ENCODE results near the gene TNS4. TPM values are rescaled to one million over a fixed set of nuclear protein-coding genes. Genes with fewer than 3 reads are reported as not detected.
A peak's percentile ranks its signal among the peaks of the same experiment; 100 is the strongest.

Gene TNS4
- total RNA-seq, 1 experiment from 2014 or later, result 0.21 TPM

DNA sequence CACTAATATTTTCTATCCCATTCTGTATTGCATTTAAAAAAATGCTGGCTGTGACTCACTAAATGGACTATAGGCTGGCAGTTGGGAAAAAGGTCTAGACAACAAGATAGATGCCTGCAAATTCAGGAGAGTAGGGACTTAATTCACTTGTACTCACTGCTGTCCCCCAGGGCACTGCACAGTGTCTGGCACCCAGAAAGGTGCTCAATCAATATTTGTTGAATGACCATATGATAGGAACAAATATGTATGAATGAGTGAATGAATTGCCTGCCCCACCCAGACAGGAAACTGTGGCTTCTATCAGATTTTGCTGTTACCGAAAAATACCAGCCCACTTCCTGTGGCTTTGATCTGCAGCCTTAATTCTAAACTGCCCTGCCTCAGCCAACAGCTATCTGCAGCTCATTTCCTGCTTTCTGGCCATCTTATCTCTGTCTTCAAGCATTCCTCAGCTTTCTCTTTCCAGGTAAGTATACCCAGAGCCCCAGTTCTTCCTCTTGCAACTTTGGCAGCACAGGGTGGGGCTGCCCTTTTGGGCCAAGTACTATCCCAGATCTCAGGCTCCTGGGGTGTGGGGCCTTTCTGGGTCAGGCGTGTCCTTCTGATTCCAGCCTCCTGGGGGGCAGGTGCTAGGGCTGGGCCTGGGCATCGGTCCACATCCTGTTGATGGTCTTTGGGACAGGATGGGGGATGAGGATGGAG, 15.3 kb upstream of the TNS4 start:
- H3K36me3 Mint-ChIP-seq (ENCODE audit: insufficient read depth, unreplicated experiment), result peaks cover 14% of the 10 kb centered on the region
- peak overlapping the region; percentile 1 for H3K27ac Mint-ChIP-seq (ENCODE audit: unreplicated experiment)
- peaks cover 3% of the 10 kb centered on the region for H3K9me3 Mint-ChIP-seq (ENCODE audit: low read depth, unreplicated experiment)
- TF ChIP-seq, protein P1, sequence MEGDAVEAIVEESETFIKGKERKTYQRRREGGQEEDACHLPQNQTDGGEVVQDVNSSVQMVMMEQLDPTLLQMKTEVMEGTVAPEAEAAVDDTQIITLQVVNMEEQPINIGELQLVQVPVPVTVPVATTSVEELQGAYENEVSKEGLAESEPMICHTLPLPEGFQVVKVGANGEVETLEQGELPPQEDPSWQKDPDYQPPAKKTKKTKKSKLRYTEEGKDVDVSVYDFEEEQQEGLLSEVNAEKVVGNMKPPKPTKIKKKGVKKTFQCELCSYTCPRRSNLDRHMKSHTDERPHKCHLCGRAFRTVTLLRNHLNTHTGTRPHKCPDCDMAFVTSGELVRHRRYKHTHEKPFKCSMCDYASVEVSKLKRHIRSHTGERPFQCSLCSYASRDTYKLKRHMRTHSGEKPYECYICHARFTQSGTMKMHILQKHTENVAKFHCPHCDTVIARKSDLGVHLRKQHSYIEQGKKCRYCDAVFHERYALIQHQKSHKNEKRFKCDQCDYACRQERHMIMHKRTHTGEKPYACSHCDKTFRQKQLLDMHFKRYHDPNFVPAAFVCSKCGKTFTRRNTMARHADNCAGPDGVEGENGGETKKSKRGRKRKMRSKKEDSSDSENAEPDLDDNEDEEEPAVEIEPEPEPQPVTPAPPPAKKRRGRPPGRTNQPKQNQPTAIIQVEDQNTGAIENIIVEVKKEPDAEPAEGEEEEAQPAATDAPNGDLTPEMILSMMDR (IDR thresholded peaks at IDR 0.05; ENCODE audit: unreplicated experiment), result no peak
- intact Hi-C loops (cut with micrococcal nuclease; ENCODE audit: unreplicated experiment), result loop anchor here (1.0 to 2.0 kb wide), 2 partner anchors 44 to 68 kb away; no protein-coding TSS in a partner anchor
- peak; percentile 94 for DNase-seq
- H3K4me1 Mint-ChIP-seq (ENCODE audit: low read depth, unreplicated experiment), result peaks cover 65% of the 10 kb centered on the region
- peaks cover 26% of the 10 kb centered on the region for H3K27me3 Mint-ChIP-seq (ENCODE audit: unreplicated experiment)
- CTCF ChIA-PET, result interaction anchor here (0.5 to 68.2 kb wide), 27 partner anchors 10 to 1069 kb away, joined by 3 to 4142 read pairs (median 5); partner anchors contain the start of genes CCR7, IGFBP4, IKZF3 and PGAP3
- no peak overlapping the region for H3K4me3 Mint-ChIP-seq (ENCODE audit: low read depth, unreplicated experiment)
- BruUV-seq (replicated peaks), result no TSS peak

DNA sequence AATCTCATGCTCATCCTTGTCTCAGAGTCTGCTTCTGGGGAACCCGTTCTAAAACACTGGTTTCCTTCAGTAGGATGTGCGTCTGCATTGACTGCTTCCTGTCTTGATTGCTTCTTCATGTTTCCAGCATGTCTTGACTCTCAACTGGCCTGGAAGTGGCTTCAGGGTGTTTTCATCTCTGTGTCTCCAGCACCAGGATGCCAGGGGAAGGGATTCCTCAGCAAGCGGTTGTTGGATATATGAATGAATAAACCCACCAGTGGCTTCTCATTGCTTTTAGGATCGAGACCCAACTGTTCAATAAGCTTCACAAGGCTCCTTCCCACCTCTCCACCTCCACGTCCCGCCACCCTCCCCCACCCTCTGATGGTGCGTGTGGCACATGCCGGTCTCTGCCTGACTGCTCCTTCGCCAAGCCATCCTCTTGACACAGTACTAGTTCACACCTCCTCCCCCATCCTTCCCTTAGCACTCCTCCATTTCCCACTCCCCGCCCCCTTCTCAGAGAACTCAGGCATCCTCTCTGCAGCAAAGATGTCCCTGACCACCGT, 14.1 kb upstream of the TNS4 start:
- Mint-ChIP-seq H3K36me3 (ENCODE audit: insufficient read depth, unreplicated experiment) (peaks cover 14% of the 10 kb centered on the region), H3K9me3 (ENCODE audit: low read depth, unreplicated experiment) (peaks cover 3% of the 10 kb centered on the region), H3K27ac (ENCODE audit: unreplicated experiment) (no peak overlapping the region), H3K4me1 (ENCODE audit: low read depth, unreplicated experiment) (peaks cover 76% of the 10 kb centered on the region), H3K4me3 (ENCODE audit: low read depth, unreplicated experiment) (no peak overlapping the region), H3K27me3 (ENCODE audit: unreplicated experiment) (peaks cover 35% of the 10 kb centered on the region)
- CTCF ChIA-PET, result interaction anchor here (0.6 to 68.2 kb wide), 5 partner anchors 15 to 631 kb away, joined by 3 to 4142 read pairs (median 3); partner anchors contain the start of genes IGFBP4 and TNS4
- intact Hi-C loops (cut with micrococcal nuclease; ENCODE audit: unreplicated experiment), result loop anchor here (1.0 to 2.0 kb wide), 2 partner anchors 45 to 67 kb away; no protein-coding TSS in a partner anchor
- no TSS peak for BruUV-seq (replicated peaks)
- TF ChIP-seq, protein P1 (IDR thresholded peaks at IDR 0.05; ENCODE audit: unreplicated experiment), result no peak
- no peak for DNase-seq

DNA sequence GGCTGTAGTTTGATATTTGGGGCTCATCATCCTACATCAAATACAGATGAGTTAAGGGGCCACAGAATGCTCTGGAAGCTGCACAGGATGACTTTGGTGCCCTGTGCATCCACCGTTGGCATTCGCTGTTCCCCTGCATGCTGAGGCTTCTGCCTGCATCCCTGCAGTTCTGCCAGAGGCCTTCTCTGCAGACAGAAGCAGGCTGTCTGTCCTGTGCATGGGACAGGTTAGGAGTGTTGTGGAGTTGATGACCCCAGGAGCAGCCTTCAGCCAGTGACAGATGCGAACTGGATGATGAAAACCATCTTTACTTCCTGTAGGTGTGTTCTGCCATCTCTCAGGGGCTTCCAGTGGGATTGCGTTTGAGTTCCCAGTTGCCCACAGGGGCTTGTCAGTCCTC, 13.6 kb upstream of the TNS4 start:
- no TSS peak for BruUV-seq (replicated peaks)
- intact Hi-C loops (cut with micrococcal nuclease; ENCODE audit: unreplicated experiment), result no loop called here
- TF ChIP-seq, protein P1 (IDR thresholded peaks at IDR 0.05; ENCODE audit: unreplicated experiment), result no peak
- no peak overlapping the region for H3K4me3 Mint-ChIP-seq (ENCODE audit: low read depth, unreplicated experiment)
- CTCF ChIA-PET, result interaction anchor here (0.6 to 68.2 kb wide), 7 partner anchors 9 to 90 kb away, joined by 3 to 4142 read pairs (median 3); partner anchors contain the start of genes IGFBP4 and TNS4
- peaks cover 80% of the 10 kb centered on the region for H3K4me1 Mint-ChIP-seq (ENCODE audit: low read depth, unreplicated experiment)
- peaks cover 3% of the 10 kb centered on the region for H3K9me3 Mint-ChIP-seq (ENCODE audit: low read depth, unreplicated experiment)
- no peak overlapping the region for H3K27ac Mint-ChIP-seq (ENCODE audit: unreplicated experiment)
- DNase-seq, result no peak
- peaks cover 14% of the 10 kb centered on the region for H3K36me3 Mint-ChIP-seq (ENCODE audit: insufficient read depth, unreplicated experiment)
- peaks cover 35% of the 10 kb centered on the region for H3K27me3 Mint-ChIP-seq (ENCODE audit: unreplicated experiment)

DNA sequence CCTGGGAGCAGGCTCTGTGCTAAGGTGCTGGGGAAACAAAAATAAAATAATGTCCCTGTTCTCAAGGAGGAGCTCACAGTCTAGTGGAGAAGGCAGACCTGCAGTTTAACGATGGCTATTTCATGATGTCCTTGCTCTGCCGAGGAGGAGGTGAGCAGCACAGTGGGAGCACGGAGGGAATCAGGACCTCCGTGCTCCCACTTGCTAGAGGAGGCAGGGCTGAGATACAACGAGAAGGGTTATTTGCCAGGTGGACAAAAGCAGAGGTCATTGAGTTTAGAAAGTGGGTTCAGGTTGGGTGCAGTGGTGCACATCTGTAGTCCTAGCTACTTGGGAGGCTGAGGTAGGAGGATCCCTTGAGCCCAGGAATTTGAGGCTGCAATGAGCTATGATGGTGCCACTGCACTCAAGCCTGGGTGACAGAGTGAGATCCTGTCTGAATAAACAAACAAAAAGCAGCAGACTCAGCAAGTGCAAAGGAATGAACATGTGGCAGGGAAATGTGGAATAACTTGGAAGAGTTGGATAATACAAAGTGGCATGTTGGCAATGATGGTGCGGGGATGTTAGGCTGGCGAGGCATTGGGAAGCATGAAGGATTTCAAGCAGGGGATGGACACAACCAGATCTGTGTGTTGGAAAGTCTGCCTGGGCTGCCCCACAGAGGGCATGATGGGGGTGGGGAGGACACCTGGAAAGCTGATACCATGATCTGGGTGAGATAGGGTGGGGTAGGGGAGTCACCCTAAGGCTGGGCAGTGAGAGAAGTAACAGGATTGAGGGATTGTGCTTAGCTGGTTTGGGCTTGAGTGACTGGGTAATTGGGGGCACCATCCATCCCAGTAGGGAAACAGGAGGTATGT, 12.8 kb upstream of the TNS4 start:
- H3K36me3 Mint-ChIP-seq (ENCODE audit: insufficient read depth, unreplicated experiment), result peaks cover 14% of the 10 kb centered on the region
- intact Hi-C loops (cut with micrococcal nuclease; ENCODE audit: unreplicated experiment), result no loop called here
- no peak overlapping the region for H3K27ac Mint-ChIP-seq (ENCODE audit: unreplicated experiment)
- H3K4me3 Mint-ChIP-seq (ENCODE audit: low read depth, unreplicated experiment), result no peak overlapping the region
- CTCF ChIA-PET, result interaction anchor here (0.6 to 68.2 kb wide), 13 partner anchors 10 to 891 kb away, joined by 3 to 4142 read pairs (median 4); partner anchors contain the start of genes IGFBP4, TNS4 and TOP2A
- TF ChIP-seq, protein P1 (IDR thresholded peaks at IDR 0.05; ENCODE audit: unreplicated experiment), result no peak
- peaks cover 79% of the 10 kb centered on the region for H3K4me1 Mint-ChIP-seq (ENCODE audit: low read depth, unreplicated experiment)
- BruUV-seq (replicated peaks), result no TSS peak
- H3K27me3 Mint-ChIP-seq (ENCODE audit: unreplicated experiment), result peaks cover 40% of the 10 kb centered on the region
- no peak for DNase-seq
- peaks cover 3% of the 10 kb centered on the region for H3K9me3 Mint-ChIP-seq (ENCODE audit: low read depth, unreplicated experiment)
